Endometrial microvascular endothelial cells (primary cell): ENCODE measurements around the gene COA8. TPM values are rescaled to one million over a fixed set of nuclear protein-coding genes. Genes with fewer than 3 reads are reported as not detected.

ENCODE experiments used
- in situ Hi-C: cut with HindIII; loops from 2 replicates; pipeline ENCODE4 v1.10.0; 2017; ENCODE audit warnings: low sequenced_read_pairs, low pct_unique_long_range_greater_than_20kb; ENCODE audit errors: inconsistent ontology term
- total RNA-seq: library from RNA; depleted of rRNA; stranded (reverse); fragments of >200 nt; gene quantifications from one replicate; pipeline ENCODE4 v1.2.3, GENCODE V29; 2015; ENCODE audit errors: inconsistent ontology term

COA8 gene
- total RNA-seq, 1 donor from 2014 or later = 28.1 TPM

- in situ Hi-C loops = no loop called here
Observed at GRCh38 chr14:103560691-103561090, 2.1 kb upstream of the COA8 start.

GRCh38 chr14:103561381-103562178 lies 1.2 kb upstream of the COA8 start:
- in situ Hi-C loops = no loop called here

GRCh38 chr14:103562179-103562428 lies 656 bp upstream of the COA8 start:
- in situ Hi-C loops = no loop called here

- in situ Hi-C loops = no loop called here
Observed at GRCh38 chr14:103563226-103563620, 463 bp downstream of the COA8 start.

- in situ Hi-C loops = no loop called here
Observed at GRCh38 chr14:103563844-103564505, 1.2 kb downstream of the COA8 start.

- in situ Hi-C loops = no loop called here
Observed at GRCh38 chr14:103568952-103569351, 6.2 kb downstream of the COA8 start.

- in situ Hi-C loops = no loop called here
Observed at GRCh38 chr14:103569408-103569807, 6.6 kb downstream of the COA8 start.

- in situ Hi-C loops = no loop called here
Observed at GRCh38 chr14:103574104-103574503, 11.3 kb downstream of the COA8 start.

- in situ Hi-C loops = no loop called here
Observed at GRCh38 chr14:103574707-103575285, 12.0 kb downstream of the COA8 start.

GRCh38 chr14:103576371-103577024 lies 13.7 kb downstream of the COA8 start:
- in situ Hi-C loops = no loop called here

- in situ Hi-C loops = no loop called here
Observed at GRCh38 chr14:103578401-103579075, 15.8 kb downstream of the COA8 start.

GRCh38 chr14:103581206-103581605 lies 18.4 kb downstream of the COA8 start:
- in situ Hi-C loops = no loop called here

GRCh38 chr14:103581954-103582703 lies 19.4 kb downstream of the COA8 start:
- in situ Hi-C loops = no loop called here

- in situ Hi-C loops = no loop called here
Observed at GRCh38 chr14:103584326-103584915, 21.7 kb downstream of the COA8 start.

- in situ Hi-C loops = no loop called here
Observed at GRCh38 chr14:103593577-103593976, 30.8 kb downstream of the COA8 start.

GRCh38 chr14:103594265-103594664 lies 31.5 kb downstream of the COA8 start:
- in situ Hi-C loops = no loop called here

- in situ Hi-C loops = no loop called here
Observed at GRCh38 chr14:103597623-103598377, 35.0 kb downstream of the COA8 start.

- in situ Hi-C loops = no loop called here
Observed at GRCh38 chr14:103600503-103600902, 37.7 kb downstream of the COA8 start.
